Upper lobe of right lung (tissue), 1 donor: ENCODE measurements around the gene HES2. TPM values are rescaled to one million over a fixed set of nuclear protein-coding genes. Genes with fewer than 3 reads are reported as not detected.
A peak's percentile ranks its signal among the peaks of the same experiment; 100 is the strongest.
"Not testable (repeated sequence)": the region's sequence is repeated elsewhere in the genome, so short reads cannot be mapped to it uniquely, and the experiment has no call there.

ENCODE experiments used
- ATAC-seq: fragments of 200-7000 bp; cut with Tn5 transposase; one replicate; pipeline ENCODE4 v1.9.1; 2020; ENCODE audit warnings: mild to moderate bottlenecking, moderate library complexity
- DNase-seq: peaks from one replicate; pipeline ENCODE4 v3.0.0-alpha.2; 2020
- H3K27ac ChIP-seq: fragments of 200-600 bp; one replicate; pipeline ENCODE4 v1.8.0; 2022
- H3K27me3 ChIP-seq: fragments of 200-600 bp; one replicate; pipeline ENCODE4 v1.8.0; 2022; ENCODE audit warnings: mild to moderate bottlenecking
- H3K36me3 ChIP-seq: fragments of 200-600 bp; one replicate; pipeline ENCODE4 v1.8.0; 2022
- H3K4me1 ChIP-seq: fragments of 200-600 bp; one replicate; pipeline ENCODE4 v1.8.0; 2022
- H3K4me3 ChIP-seq: fragments of 200-600 bp; one replicate; pipeline ENCODE4 v1.8.0; 2022; ENCODE audit warnings: mild to moderate bottlenecking
- H3K9me3 ChIP-seq: fragments of 200-600 bp; one replicate; pipeline ENCODE4 v1.8.0; 2022
- intact Hi-C: fragments of 100-400 bp; cut with DNase I; formaldehyde crosslinking; loops from one replicate; pipeline ENCODE4 v1.11.0; 2022
- total RNA-seq: library from RNA; stranded (reverse); fragmentation: NEBNext Ultra II Directional; extraction: Animal tissue kit (Norgen Biotek cat#: 25700); gene quantifications from one replicate; pipeline ENCODE4 v1.2.1, GENCODE V29; 2021
- TF ChIP-seq, protein P1 (sequence below): fragments of 200-600 bp; IDR thresholded peaks from one replicate; pipeline ENCODE4 v1.8.0; 2022; ENCODE audit warnings: antibody characterized with exemption
- donor health status: DM: no; HTN: yes; CAD: no; lungs with severe emphysema.

Gene HES2
- total RNA-seq, 1 donor from 2014 or later: 5.7 TPM

DNA sequence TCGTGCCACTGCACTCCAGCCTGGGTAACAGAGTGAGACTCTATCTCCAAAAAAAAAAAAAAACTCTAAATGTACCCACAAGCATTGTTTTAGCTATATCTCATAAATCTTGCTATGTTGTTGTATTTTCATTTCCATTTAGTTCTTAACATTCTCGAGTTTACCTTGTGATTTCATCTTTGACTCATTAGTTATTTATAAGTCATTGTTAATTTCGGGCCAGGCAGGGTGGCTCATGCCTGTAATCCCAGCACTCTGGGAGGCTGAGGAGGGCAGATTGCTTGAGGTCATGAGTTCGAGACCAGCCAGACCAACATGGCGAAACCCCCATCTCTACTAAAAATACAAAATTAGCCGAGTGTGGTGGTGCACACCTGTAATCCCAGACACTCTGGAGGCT is 11.7 kb downstream of the HES2 start:
- Histone ChIP-seq H3K27me3 (peaks cover 15% of the 10 kb centered on the region), H3K27ac (no peak overlapping the region), H3K9me3 (no peaks in the 10 kb centered on the region), H3K4me3 (no peak overlapping the region), H3K36me3 (no peaks in the 10 kb centered on the region), H3K4me1 (no peaks in the 10 kb centered on the region)
- TF ChIP-seq, protein P1, sequence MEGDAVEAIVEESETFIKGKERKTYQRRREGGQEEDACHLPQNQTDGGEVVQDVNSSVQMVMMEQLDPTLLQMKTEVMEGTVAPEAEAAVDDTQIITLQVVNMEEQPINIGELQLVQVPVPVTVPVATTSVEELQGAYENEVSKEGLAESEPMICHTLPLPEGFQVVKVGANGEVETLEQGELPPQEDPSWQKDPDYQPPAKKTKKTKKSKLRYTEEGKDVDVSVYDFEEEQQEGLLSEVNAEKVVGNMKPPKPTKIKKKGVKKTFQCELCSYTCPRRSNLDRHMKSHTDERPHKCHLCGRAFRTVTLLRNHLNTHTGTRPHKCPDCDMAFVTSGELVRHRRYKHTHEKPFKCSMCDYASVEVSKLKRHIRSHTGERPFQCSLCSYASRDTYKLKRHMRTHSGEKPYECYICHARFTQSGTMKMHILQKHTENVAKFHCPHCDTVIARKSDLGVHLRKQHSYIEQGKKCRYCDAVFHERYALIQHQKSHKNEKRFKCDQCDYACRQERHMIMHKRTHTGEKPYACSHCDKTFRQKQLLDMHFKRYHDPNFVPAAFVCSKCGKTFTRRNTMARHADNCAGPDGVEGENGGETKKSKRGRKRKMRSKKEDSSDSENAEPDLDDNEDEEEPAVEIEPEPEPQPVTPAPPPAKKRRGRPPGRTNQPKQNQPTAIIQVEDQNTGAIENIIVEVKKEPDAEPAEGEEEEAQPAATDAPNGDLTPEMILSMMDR: no peak
- ATAC-seq (no peak), DNase-seq (no peak)
- intact Hi-C loops: loop anchor here (10.0 kb wide), 1 partner anchor 163 kb away; the partner anchor contains the start of gene HES3

DNA sequence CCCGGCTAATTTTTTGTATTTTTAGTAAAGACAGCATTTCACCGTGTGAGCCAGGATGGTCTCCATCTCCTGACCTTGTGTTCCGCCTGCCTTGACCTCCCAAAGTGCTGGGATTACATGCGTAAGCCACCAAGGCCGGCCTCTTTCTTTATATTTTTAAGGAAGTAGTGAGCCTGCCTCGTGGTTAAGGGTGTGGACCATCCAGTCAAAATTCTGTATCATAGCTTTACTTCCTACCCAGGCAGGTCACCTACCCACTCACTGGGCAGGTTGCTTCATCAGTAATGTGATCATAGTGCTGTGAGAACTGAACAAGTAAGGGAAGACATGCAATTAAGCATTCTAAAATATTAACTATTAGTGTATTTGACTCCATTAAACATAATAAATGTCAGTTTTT is 18.0 kb downstream of the HES2 start:
- DNase-seq: no peak
- ATAC-seq: peak; percentile 85
- H3K27ac ChIP-seq: no peak overlapping the region
- H3K27me3 ChIP-seq: peaks cover 10% of the 10 kb centered on the region
- no peaks in the 10 kb centered on the region for H3K4me1 ChIP-seq
- TF ChIP-seq, protein P1: no peak
- H3K9me3 ChIP-seq: no peaks in the 10 kb centered on the region
- H3K36me3 ChIP-seq: no peaks in the 10 kb centered on the region
- no peak overlapping the region for H3K4me3 ChIP-seq
- intact Hi-C loops: loop anchor here (5.0 to 10.0 kb wide), 2 partner anchors 39 to 157 kb away; partner anchors contain the start of gene HES3

DNA sequence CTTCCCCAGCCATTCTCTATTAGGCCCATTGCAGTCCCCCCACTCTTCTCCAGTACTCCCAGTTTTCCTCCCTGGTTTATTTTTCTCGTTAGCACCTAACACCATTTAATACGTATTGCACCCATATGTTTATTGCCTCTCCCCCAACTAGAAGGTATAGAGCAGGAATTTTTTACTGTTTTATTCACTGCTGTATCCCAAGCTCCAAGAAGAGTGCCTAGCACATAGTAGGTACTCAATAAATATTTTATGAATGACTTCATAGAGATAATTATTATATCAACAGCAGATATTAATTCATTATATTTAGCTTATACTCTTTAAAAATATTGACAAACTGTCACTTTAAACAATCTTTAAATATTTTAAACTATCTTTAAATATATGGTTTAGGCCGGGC is 20.4 kb downstream of the HES2 start:
- Histone ChIP-seq H3K27me3 (no peaks in the 10 kb centered on the region), H3K9me3 (no peaks in the 10 kb centered on the region), H3K36me3 (no peaks in the 10 kb centered on the region), H3K4me3 (no peak overlapping the region), H3K27ac (no peak overlapping the region), H3K4me1 (peaks cover under 1% of the 10 kb centered on the region)
- TF ChIP-seq, protein P1: no peak
- no peak for DNase-seq
- ATAC-seq: no peak
- intact Hi-C loops: no loop called here

DNA sequence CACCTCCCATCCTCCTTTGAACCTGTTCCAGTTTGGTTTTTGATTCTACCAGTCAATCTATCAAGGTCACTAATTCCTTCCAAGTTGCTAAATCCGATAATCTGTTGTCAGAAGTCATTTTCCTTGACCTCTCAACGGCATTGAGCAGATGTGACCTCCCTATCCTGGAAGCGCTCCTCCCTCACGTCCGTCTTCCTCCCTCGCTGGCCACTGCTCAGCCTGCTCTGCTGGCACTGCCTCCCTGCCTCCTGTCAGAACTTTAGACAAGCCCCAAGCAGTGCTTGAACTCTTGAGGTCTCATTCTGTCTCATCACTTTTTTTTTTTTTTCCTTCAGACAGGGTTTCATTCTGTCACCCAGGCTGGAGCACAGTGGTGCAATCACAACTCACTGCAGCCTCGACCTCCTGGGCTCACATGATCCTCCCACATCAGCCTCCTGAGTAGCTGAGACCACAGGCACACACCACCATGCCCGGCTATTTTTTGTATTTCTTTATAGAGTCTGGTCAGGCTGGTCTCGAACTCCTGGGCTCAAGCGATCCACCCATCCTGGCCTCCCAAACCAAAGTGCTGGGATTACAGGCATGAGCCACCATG is 21.8 kb downstream of the HES2 start:
- no peak for DNase-seq
- Histone ChIP-seq H3K27me3 (no peaks in the 10 kb centered on the region), H3K36me3 (no peaks in the 10 kb centered on the region), H3K27ac (no peak overlapping the region), H3K4me3 (no peak overlapping the region), H3K4me1 (peaks cover 4% of the 10 kb centered on the region), H3K9me3 (no peaks in the 10 kb centered on the region)
- TF ChIP-seq, protein P1: no peak
- intact Hi-C loops: no loop called here
- ATAC-seq: no peak

DNA sequence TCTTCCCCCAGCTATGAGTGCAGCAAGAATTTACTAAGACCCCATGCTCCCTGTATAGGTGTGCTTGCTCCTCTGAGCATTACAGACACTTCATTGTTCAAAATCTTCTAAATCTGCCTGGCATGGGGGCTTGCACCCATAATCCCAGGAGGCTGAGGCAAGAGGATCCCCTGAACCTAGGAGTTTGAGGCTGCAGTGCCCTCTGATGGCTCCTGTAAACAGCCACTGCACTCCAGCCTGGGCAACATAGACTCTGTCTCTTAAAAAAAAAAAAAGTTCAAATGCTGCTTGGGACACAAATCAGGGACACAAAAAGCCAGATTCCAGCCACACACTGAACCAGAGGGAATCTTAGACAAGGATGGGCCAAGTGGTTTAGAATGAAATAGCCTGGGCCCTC is 22.7 kb downstream of the HES2 start:
- H3K36me3 ChIP-seq: no peaks in the 10 kb centered on the region
- ATAC-seq: no peak
- no peak for DNase-seq
- no peak overlapping the region for H3K4me3 ChIP-seq
- intact Hi-C loops: no loop called here
- no peaks in the 10 kb centered on the region for H3K27me3 ChIP-seq
- peaks cover 11% of the 10 kb centered on the region for H3K4me1 ChIP-seq
- TF ChIP-seq, protein P1: no peak
- no peak overlapping the region for H3K27ac ChIP-seq
- H3K9me3 ChIP-seq: no peaks in the 10 kb centered on the region

DNA sequence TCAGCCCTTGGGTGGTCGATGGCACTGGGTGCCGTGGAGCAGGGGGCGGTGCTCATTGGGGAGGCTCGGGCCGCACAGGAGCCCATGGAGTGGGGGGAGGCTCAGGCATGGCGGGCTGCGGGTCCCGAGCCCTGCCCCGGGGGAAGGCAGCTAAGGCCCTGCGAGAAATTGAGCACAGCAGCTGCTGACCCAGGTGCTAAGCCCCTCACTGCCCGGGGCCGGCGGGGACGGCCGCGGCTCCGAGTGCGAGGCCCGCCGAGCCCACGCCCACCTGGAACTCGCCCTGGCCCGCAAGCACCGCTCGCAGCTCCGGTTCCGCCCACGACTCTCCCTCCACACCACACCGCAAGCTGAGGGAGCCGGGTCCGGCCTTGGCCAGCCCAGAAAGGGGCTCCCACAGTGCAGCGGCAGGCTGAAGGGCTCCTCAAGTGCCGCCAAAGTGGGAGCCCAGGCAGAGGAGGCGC is 23.9 kb downstream of the HES2 start:
- intact Hi-C loops: not testable (repeated sequence)

DNA sequence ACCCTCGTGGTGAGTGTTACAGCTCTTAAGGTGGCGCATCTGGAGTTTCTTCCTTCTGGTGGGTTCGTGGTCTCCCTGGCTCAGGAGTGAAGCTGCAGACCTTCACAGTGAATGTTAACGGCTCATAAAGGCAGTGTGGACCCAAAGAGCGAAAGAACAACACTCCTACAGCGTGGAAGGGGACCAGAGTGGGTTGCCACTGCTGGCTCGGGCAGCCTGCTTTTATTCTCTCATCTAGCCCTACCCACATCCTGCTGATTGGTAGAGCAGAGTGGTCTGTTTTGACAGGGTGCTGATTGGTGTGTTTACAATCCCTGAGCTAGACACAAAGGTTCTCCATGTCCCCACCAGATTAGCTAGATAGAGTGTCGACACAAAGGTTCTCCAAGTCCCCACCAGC is 24.6 kb downstream of the HES2 start:
- H3K9me3 ChIP-seq, H3K4me3 ChIP-seq, H3K27ac ChIP-seq, H3K36me3 ChIP-seq, DNase-seq, intact Hi-C loops, ATAC-seq, H3K27me3 ChIP-seq: not testable (repeated sequence)
- peaks cover 13% of the 10 kb centered on the region for H3K4me1 ChIP-seq

More for the DNA sequence above, 23.9 kb downstream of the HES2 start:
- H3K27ac ChIP-seq, H3K4me3 ChIP-seq, H3K9me3 ChIP-seq, H3K27me3 ChIP-seq, ATAC-seq, DNase-seq, H3K36me3 ChIP-seq: not testable (repeated sequence)
- peaks cover 13% of the 10 kb centered on the region for H3K4me1 ChIP-seq
